Testis (tissue), 2 donors: ENCODE data around the gene CAMK2D.

Source experiments
- POLR2A ChIP-seq: fragments of 450-650 bp; IDR thresholded peaks from one replicate; pipeline ENCODE4 v1.6.1; 2017; ENCODE audit warnings: antibody characterized with exemption, mild to moderate bottlenecking, moderate library complexity
- TF ChIP-seq, protein P1 (sequence below), 3 experiments: fragments of 450-650 bp in 2 of 3; fragments of 200-600 bp in 1 of 3; sonication (generic) in 1 of 3; IDR thresholded peaks; one replicate each; pipeline ENCODE4 v1.5.1; 2016 to 2019; ENCODE audit warnings: antibody characterized with exemption in 3 of 3, mild to moderate bottlenecking in 2 of 3, moderate library complexity in 1 of 3

DNA sequence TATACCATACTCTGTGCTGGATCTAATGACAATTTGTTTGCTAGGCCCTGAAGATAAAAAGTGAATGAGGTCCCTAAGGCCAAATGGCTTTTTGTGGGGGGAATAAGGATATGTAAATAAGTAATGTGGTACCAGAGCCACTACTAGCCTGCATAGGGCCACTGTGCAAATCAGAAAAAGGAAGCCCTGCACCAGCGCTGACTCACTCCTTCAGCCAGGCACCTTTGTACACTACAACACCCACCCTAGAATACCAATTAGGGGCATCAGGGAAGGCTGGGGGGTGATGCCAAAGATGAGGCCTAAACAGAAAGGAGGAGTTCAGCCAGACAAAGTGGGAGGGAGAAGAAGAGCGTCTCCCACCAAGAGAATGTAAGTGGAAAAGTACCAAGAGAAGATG, 122.2 kb downstream of the CAMK2D start:
- TF ChIP-seq, protein P1, sequence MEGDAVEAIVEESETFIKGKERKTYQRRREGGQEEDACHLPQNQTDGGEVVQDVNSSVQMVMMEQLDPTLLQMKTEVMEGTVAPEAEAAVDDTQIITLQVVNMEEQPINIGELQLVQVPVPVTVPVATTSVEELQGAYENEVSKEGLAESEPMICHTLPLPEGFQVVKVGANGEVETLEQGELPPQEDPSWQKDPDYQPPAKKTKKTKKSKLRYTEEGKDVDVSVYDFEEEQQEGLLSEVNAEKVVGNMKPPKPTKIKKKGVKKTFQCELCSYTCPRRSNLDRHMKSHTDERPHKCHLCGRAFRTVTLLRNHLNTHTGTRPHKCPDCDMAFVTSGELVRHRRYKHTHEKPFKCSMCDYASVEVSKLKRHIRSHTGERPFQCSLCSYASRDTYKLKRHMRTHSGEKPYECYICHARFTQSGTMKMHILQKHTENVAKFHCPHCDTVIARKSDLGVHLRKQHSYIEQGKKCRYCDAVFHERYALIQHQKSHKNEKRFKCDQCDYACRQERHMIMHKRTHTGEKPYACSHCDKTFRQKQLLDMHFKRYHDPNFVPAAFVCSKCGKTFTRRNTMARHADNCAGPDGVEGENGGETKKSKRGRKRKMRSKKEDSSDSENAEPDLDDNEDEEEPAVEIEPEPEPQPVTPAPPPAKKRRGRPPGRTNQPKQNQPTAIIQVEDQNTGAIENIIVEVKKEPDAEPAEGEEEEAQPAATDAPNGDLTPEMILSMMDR (IDR thresholded peaks at IDR 0.05) = no peak
- no peak for TF ChIP-seq POLR2A
